Vagina (tissue), 2 donors: ENCODE results near the gene CHST11. TPM values are rescaled to one million over a fixed set of nuclear protein-coding genes. Genes with fewer than 3 reads are reported as not detected.

Experiments
- DNase-seq, 2 donors: peaks; one replicate each; pipeline ENCODE4 v3.0.0-alpha.2; 2017; ENCODE audit errors: extremely low spot score in 2 of 2
- H3K27ac ChIP-seq: fragments of 200-600 bp; sonication (generic); one replicate; pipeline ENCODE4 v1.5.1; 2019
- H3K27me3 ChIP-seq: fragments of 200-600 bp; sonication (generic); one replicate; pipeline ENCODE4 v1.5.1; 2019
- H3K36me3 ChIP-seq, 2 donors: fragments of 200-600 bp; sonication (generic); one replicate each; pipeline ENCODE4 v1.5.1; 2017 to 2019
- H3K4me1 ChIP-seq: fragments of 200-600 bp; sonication (generic); one replicate; pipeline ENCODE4 v1.5.1; 2019
- H3K4me3 ChIP-seq, 2 donors: fragments of 200-600 bp; sonication (generic); 1 replicate in 1 of 2; 2 replicates in 1 of 2; pipeline ENCODE4 v1.5.1; 2016 to 2019
- H3K9me3 ChIP-seq: fragments of 200-600 bp; sonication (generic); one replicate; pipeline ENCODE4 v1.5.1; 2019
- CTCF ChIP-seq, 3 experiments: fragments of 450-650 bp in 2 of 3; fragments of 200-600 bp in 1 of 3; sonication (generic) in 1 of 3; IDR thresholded peaks; one replicate each; pipeline ENCODE4 v1.5.1; 2017 to 2019; ENCODE audit warnings: antibody characterized with exemption in 3 of 3, mild to moderate bottlenecking in 2 of 3, moderate library complexity in 2 of 3
- POLR2A ChIP-seq, 2 donors: fragments of 450-650 bp; IDR thresholded peaks; one replicate each; pipeline ENCODE4 v1.6.1; 2017; ENCODE audit warnings: antibody characterized with exemption in 2 of 2, mild to moderate bottlenecking in 2 of 2, moderate library complexity in 2 of 2
- POLR2AphosphoS5 ChIP-seq, 2 donors: sonication (generic); formaldehyde crosslinking; IDR thresholded peaks; one replicate each; pipeline ENCODE4 v1.9.0; 2017; ENCODE audit warnings: antibody characterized with exemption in 2 of 2, mild to moderate bottlenecking in 2 of 2, low read depth in 1 of 2; ENCODE audit not compliant: insufficient read depth in 1 of 2
- intact Hi-C: fragments of 100-400 bp; cut with DNase I; formaldehyde crosslinking; loops from one replicate; pipeline ENCODE4 v1.15.1; 2023
- total RNA-seq: library from RNA; depleted of rRNA; stranded (reverse); fragments of >200 nt; gene quantifications from one replicate; pipeline ENCODE4 v1.2.3, GENCODE V29; 2016

The CHST11 gene
- total RNA-seq, 1 donor from 2014 or later: 40.0 TPM

GRCh38 chr12:104752881-104753280 is 296.1 kb downstream of the CHST11 start:
- intact Hi-C loops: no loop called here
- Histone ChIP-seq H3K4me1 (no peaks in the 10 kb centered on the region), H3K9me3 (no peaks in the 10 kb centered on the region), H3K4me3 (no peak overlapping the region), H3K27me3 (no peaks in the 10 kb centered on the region), H3K36me3 (no peaks in the 10 kb centered on the region), H3K27ac (no peak overlapping the region)
- no peak for DNase-seq
- no peak for TF ChIP-seq POLR2A (IDR thresholded peaks at IDR 0.05)
- no peak for TF ChIP-seq CTCF (IDR thresholded peaks at IDR 0.05)
- no peak for TF ChIP-seq POLR2AphosphoS5 (IDR thresholded peaks at IDR 0.05; ENCODE audit: insufficient read depth in 1 of 2, low read depth in 1 of 2)

- Histone ChIP-seq H3K36me3 (no peaks in the 10 kb centered on the region), H3K27me3 (no peaks in the 10 kb centered on the region), H3K9me3 (no peaks in the 10 kb centered on the region), H3K4me3 (no peak overlapping the region), H3K27ac (no peak overlapping the region), H3K4me1 (no peaks in the 10 kb centered on the region)
- no peak for DNase-seq
- intact Hi-C loops: no loop called here
- no peak for TF ChIP-seq POLR2AphosphoS5 (IDR thresholded peaks at IDR 0.05; ENCODE audit: insufficient read depth in 1 of 2, low read depth in 1 of 2)
- no peak for TF ChIP-seq POLR2A (IDR thresholded peaks at IDR 0.05)
- no peak for TF ChIP-seq CTCF (IDR thresholded peaks at IDR 0.05)
These were observed 300.2 kb downstream of the CHST11 start for GRCh38 chr12:104756901-104757300.

- H3K27ac ChIP-seq: no peak overlapping the region
- H3K9me3 ChIP-seq: no peaks in the 10 kb centered on the region
- intact Hi-C loops: no loop called here
- H3K36me3 ChIP-seq: no peaks in the 10 kb centered on the region
- no peaks in the 10 kb centered on the region for H3K27me3 ChIP-seq
- H3K4me3 ChIP-seq: no peak overlapping the region
- no peaks in the 10 kb centered on the region for H3K4me1 ChIP-seq
- no peak for DNase-seq
- TF ChIP-seq POLR2A (IDR thresholded peaks at IDR 0.05) (no peak), CTCF (IDR thresholded peaks at IDR 0.05) (no peak), POLR2AphosphoS5 (IDR thresholded peaks at IDR 0.05; ENCODE audit: insufficient read depth in 1 of 2, low read depth in 1 of 2) (no peak)
These were observed 302.0 kb downstream of the CHST11 start for GRCh38 chr12:104758771-104759170.

- no peak overlapping the region for H3K27ac ChIP-seq
- H3K27me3 ChIP-seq: no peaks in the 10 kb centered on the region
- no peaks in the 10 kb centered on the region for H3K36me3 ChIP-seq
- no peak for DNase-seq
- no peaks in the 10 kb centered on the region for H3K9me3 ChIP-seq
- no peaks in the 10 kb centered on the region for H3K4me1 ChIP-seq
- no peak for TF ChIP-seq CTCF (IDR thresholded peaks at IDR 0.05)
- no peak for TF ChIP-seq POLR2A (IDR thresholded peaks at IDR 0.05)
- TF ChIP-seq POLR2AphosphoS5 (IDR thresholded peaks at IDR 0.05; ENCODE audit: insufficient read depth in 1 of 2, low read depth in 1 of 2): no peak
- H3K4me3 ChIP-seq: no peak overlapping the region
- intact Hi-C loops: no loop called here
These were observed 304.3 kb downstream of the CHST11 start for GRCh38 chr12:104761091-104761490.

- no peak overlapping the region for H3K27ac ChIP-seq
- no peak overlapping the region for H3K4me3 ChIP-seq
- no peak for TF ChIP-seq CTCF (IDR thresholded peaks at IDR 0.05)
- TF ChIP-seq POLR2AphosphoS5 (IDR thresholded peaks at IDR 0.05; ENCODE audit: insufficient read depth in 1 of 2, low read depth in 1 of 2): no peak
- TF ChIP-seq POLR2A (IDR thresholded peaks at IDR 0.05): no peak
- no peaks in the 10 kb centered on the region for H3K27me3 ChIP-seq
- H3K9me3 ChIP-seq: no peaks in the 10 kb centered on the region
- H3K36me3 ChIP-seq: no peaks in the 10 kb centered on the region
- intact Hi-C loops: no loop called here
- no peak for DNase-seq
- no peaks in the 10 kb centered on the region for H3K4me1 ChIP-seq
These were observed 304.9 kb downstream of the CHST11 start for GRCh38 chr12:104761611-104762010.
